Nephron progenitor cell (in vitro differentiated cells): Measurements from ENCODE around the gene TSGA10.

ENCODE experiments used
- DNase-seq: peaks from one replicate; pipeline ENCODE4 v3.0.0; 2021
- H3K27ac Mint-ChIP-seq: 2 replicates; pipeline ENCODE4 v1.8.0; 2021; ENCODE audit warnings: mild to moderate bottlenecking, moderate library complexity, mixed read lengths
- H3K27me3 Mint-ChIP-seq: 2 replicates; pipeline ENCODE4 v1.8.0; 2021; ENCODE audit warnings: mild to moderate bottlenecking, low read depth, mixed read lengths; ENCODE audit not compliant: poor library complexity
- H3K36me3 Mint-ChIP-seq: 2 replicates; pipeline ENCODE4 v1.8.0; 2021; ENCODE audit warnings: low read depth, mixed read lengths
- H3K4me1 Mint-ChIP-seq: 2 replicates; pipeline ENCODE4 v1.8.0; 2021; ENCODE audit warnings: mixed read lengths
- H3K4me3 Mint-ChIP-seq: 2 replicates; pipeline ENCODE4 v1.8.0; 2021; ENCODE audit warnings: mild to moderate bottlenecking, moderate library complexity, mixed read lengths
- H3K9me3 Mint-ChIP-seq: 2 replicates; pipeline ENCODE4 v1.8.0; 2021; ENCODE audit warnings: mild to moderate bottlenecking, moderate library complexity, mixed read lengths
- TF ChIP-seq, protein P1 (sequence below): fragments of 200-600 bp; sonication (generic); IDR thresholded peaks from 2 replicates; pipeline ENCODE4 v1.5.0; 2021; ENCODE audit warnings: antibody characterized with exemption

Gene TSGA10

DNA sequence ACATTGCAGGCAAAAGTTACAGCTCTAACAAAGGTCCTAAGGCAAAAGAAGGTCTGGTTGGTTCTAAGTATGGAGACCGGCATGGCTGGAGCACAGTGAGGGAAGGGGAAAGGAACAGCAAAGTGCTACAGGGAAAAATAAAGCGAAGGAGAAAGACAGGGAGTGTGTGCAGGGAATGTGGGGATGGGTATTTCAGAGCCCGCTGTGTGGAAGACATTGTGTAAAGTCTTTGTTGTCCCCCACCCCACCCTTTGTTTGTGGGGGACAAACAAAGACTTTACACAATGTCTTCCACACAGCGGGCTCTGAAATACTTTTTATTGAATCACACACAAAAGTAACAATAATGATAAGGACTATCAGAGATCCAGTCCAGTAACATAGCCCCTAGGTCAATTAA lies 42.1 kb downstream of the TSGA10 start:
- no peaks in the 10 kb centered on the region for H3K36me3 Mint-ChIP-seq
- no peak overlapping the region for H3K27ac Mint-ChIP-seq
- H3K4me3 Mint-ChIP-seq: no peak overlapping the region
- TF ChIP-seq, protein P1, sequence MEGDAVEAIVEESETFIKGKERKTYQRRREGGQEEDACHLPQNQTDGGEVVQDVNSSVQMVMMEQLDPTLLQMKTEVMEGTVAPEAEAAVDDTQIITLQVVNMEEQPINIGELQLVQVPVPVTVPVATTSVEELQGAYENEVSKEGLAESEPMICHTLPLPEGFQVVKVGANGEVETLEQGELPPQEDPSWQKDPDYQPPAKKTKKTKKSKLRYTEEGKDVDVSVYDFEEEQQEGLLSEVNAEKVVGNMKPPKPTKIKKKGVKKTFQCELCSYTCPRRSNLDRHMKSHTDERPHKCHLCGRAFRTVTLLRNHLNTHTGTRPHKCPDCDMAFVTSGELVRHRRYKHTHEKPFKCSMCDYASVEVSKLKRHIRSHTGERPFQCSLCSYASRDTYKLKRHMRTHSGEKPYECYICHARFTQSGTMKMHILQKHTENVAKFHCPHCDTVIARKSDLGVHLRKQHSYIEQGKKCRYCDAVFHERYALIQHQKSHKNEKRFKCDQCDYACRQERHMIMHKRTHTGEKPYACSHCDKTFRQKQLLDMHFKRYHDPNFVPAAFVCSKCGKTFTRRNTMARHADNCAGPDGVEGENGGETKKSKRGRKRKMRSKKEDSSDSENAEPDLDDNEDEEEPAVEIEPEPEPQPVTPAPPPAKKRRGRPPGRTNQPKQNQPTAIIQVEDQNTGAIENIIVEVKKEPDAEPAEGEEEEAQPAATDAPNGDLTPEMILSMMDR: no peak
- H3K4me1 Mint-ChIP-seq: peaks cover 6% of the 10 kb centered on the region
- H3K27me3 Mint-ChIP-seq: no peaks in the 10 kb centered on the region
- DNase-seq: no peak
- no peaks in the 10 kb centered on the region for H3K9me3 Mint-ChIP-seq

DNA sequence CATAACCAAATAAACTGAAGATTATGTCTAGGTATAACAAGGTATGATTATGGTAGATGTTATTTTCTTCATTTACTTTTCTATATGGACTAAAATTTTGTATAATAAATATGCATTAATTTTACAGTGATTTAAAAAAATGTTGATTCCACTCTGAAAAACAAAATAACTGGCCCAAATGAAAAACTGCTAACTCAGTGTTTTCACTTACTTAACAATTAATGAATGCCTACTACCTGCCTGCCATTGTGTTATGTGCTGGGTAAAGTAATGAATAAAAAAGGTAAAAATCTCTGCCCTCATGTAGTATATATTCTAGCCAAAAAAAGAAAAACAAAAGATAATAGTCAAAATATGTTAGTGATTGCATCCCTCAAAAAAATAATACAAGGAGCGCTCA lies 42.8 kb downstream of the TSGA10 start:
- Mint-ChIP-seq H3K9me3 (no peaks in the 10 kb centered on the region), H3K4me3 (no peak overlapping the region), H3K4me1 (peaks cover 6% of the 10 kb centered on the region), H3K27ac (no peak overlapping the region), H3K27me3 (no peaks in the 10 kb centered on the region), H3K36me3 (no peaks in the 10 kb centered on the region)
- TF ChIP-seq, protein P1: no peak
- no peak for DNase-seq

DNA sequence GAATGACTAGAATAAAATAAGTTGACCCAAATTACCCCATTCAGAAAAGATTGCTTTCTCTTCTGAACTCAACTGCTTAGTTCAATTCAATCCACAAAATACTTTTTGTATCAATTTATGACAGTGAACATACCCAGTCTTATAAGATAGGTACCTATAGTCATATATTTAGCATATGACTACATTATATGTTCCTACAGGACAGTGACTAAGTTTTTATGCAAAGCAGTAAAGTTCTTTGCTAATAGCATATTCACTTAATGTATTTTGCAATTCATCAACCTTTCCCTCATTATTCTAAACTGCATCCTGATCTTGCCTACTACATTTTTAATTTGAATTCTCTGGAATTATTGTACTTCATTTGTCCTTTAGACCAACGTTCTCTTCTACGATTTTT lies 43.5 kb downstream of the TSGA10 start:
- no peak for DNase-seq
- Mint-ChIP-seq H3K4me1 (peaks cover 6% of the 10 kb centered on the region), H3K27me3 (no peaks in the 10 kb centered on the region), H3K9me3 (no peaks in the 10 kb centered on the region), H3K27ac (no peak overlapping the region), H3K4me3 (no peak overlapping the region), H3K36me3 (no peaks in the 10 kb centered on the region)
- TF ChIP-seq, protein P1: no peak

DNA sequence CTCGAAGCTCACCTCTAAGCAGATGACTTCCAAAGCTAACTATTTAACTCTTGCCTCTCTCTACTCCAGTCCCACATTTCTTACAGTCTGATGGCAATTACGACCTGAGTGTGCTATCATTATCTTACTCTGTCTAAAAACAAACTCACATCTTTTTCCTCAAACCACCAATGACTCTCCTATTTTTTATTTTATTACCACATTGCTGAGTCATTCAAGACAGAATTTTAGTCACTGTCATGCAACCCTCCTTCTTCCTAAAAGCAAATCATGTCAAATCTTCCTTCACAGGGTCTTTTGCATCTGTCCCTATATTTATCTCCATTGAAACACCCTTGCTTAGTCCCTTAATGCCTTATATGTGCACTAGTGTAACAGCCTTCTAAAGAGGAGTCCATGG lies 47.8 kb downstream of the TSGA10 start:
- Mint-ChIP-seq H3K4me1 (no peaks in the 10 kb centered on the region), H3K27ac (no peak overlapping the region), H3K36me3 (peaks cover 20% of the 10 kb centered on the region), H3K9me3 (no peaks in the 10 kb centered on the region), H3K4me3 (no peak overlapping the region), H3K27me3 (no peaks in the 10 kb centered on the region)
- TF ChIP-seq, protein P1: no peak
- no peak for DNase-seq

DNA sequence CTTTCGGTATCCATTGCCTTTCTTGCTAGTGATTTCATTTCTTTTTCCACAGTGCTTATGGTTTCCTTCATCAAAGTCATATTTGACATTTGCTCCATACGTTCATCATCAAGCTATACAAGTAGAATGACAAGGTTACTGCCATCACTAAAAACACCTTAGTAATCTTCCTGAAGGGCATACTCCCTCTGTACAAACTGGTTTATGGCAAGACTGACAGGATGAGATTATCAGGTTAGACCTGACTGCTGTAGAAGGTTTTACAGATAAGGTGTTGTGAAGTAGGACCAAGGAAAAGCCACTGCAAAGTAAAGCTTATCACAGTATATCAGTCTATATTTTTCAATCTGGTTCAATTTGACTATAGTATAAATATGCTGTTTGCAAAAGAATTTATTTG lies 50.7 kb downstream of the TSGA10 start:
- H3K27ac Mint-ChIP-seq: no peak overlapping the region

DNA sequence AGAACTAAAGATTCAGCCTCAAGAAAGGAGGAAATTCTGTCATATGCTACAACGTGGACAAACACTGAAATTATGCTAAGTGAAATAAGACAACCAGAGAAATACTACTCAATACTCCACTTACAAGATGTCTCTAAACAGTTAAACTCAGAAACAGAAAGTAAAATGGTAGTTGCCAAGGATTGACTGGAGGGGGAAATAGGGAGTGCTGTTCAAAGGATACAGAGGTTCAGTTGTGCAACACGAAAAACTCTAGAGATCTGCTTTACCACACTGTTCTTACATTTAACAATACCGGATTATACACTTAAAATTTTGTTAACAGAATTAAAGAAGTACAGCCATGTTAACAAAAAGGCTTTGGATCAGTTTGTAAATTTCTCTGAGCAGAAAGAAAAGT lies 53.0 kb downstream of the TSGA10 start:
- Mint-ChIP-seq H3K27me3 (peaks cover 4% of the 10 kb centered on the region), H3K4me1 (no peaks in the 10 kb centered on the region), H3K4me3 (no peak overlapping the region), H3K36me3 (peaks cover 55% of the 10 kb centered on the region), H3K9me3 (peaks cover 13% of the 10 kb centered on the region), H3K27ac (peak overlapping the region; percentile 44)
- no peak for DNase-seq
- TF ChIP-seq, protein P1: no peak

More for the DNA sequence above, 50.7 kb downstream of the TSGA10 start:
- H3K36me3 Mint-ChIP-seq: peaks cover 36% of the 10 kb centered on the region
- peaks cover 9% of the 10 kb centered on the region for H3K9me3 Mint-ChIP-seq
- no peaks in the 10 kb centered on the region for H3K4me1 Mint-ChIP-seq
- no peak for DNase-seq
- TF ChIP-seq, protein P1: no peak
- H3K27me3 Mint-ChIP-seq: peaks cover 4% of the 10 kb centered on the region
- H3K4me3 Mint-ChIP-seq: no peak overlapping the region
